GM18511 (cell line): ENCODE results near the gene KRT13.

ENCODE experiments used
- ATAC-seq: cut with Tn5 transposase; IDR thresholded peaks from one replicate; pipeline ENCODE4 v1.9.1; 2021; ENCODE audit warnings: mild to moderate bottlenecking, moderate library complexity; ENCODE audit not compliant: unreplicated experiment

KRT13 gene

GRCh38 chr17:41520821-41521521 lies 15.6 kb upstream of the KRT13 start:
- ATAC-seq, result no peak

- ATAC-seq, result no peak
Observed at GRCh38 chr17:41519501-41520224, 14.3 kb upstream of the KRT13 start.

GRCh38 chr17:41518789-41519449 lies 13.5 kb upstream of the KRT13 start, which contains the start of gene KRT15:
KRT15 (minus strand) TSS chr17:41518890; CDS start chr17:41518827, 63 bp downstream.
- ATAC-seq, result no peak

- ATAC-seq, result no peak
Observed at GRCh38 chr17:41518031-41518430, 12.6 kb upstream of the KRT13 start.

GRCh38 chr17:41516830-41517283 lies 11.4 kb upstream of the KRT13 start:
- no peak for ATAC-seq

- ATAC-seq, result no peak
Observed at GRCh38 chr17:41516147-41516829, 10.9 kb upstream of the KRT13 start.

GRCh38 chr17:41513168-41513547 lies 7.7 kb upstream of the KRT13 start:
- ATAC-seq, result no peak

GRCh38 chr17:41512546-41513167 lies 7.2 kb upstream of the KRT13 start:
- no peak for ATAC-seq

GRCh38 chr17:41511716-41512115 lies 6.3 kb upstream of the KRT13 start:
- ATAC-seq, result no peak

- no peak for ATAC-seq
Observed at GRCh38 chr17:41511116-41511515, 5.7 kb upstream of the KRT13 start.

- no peak for ATAC-seq
Observed at GRCh38 chr17:41510251-41511065, 5.0 kb upstream of the KRT13 start.

GRCh38 chr17:41507315-41507880 lies 2.0 kb upstream of the KRT13 start:
- ATAC-seq, result no peak

GRCh38 chr17:41505809-41506767 lies 676 bp upstream of the KRT13 start:
- no peak for ATAC-seq

- no peak for ATAC-seq
Observed at GRCh38 chr17:41504246-41504977, 1.0 kb downstream of the KRT13 start.

GRCh38 chr17:41503202-41503601 lies 2.2 kb downstream of the KRT13 start:
- ATAC-seq, result no peak

GRCh38 chr17:41500131-41500911 lies 5.1 kb downstream of the KRT13 start:
- ATAC-seq, result no peak

GRCh38 chr17:41499714-41500113 lies 5.7 kb downstream of the KRT13 start:
- no peak for ATAC-seq
